Measurements from ENCODE around the gene SMARCAL1.

Gene SMARCAL1

DNA sequence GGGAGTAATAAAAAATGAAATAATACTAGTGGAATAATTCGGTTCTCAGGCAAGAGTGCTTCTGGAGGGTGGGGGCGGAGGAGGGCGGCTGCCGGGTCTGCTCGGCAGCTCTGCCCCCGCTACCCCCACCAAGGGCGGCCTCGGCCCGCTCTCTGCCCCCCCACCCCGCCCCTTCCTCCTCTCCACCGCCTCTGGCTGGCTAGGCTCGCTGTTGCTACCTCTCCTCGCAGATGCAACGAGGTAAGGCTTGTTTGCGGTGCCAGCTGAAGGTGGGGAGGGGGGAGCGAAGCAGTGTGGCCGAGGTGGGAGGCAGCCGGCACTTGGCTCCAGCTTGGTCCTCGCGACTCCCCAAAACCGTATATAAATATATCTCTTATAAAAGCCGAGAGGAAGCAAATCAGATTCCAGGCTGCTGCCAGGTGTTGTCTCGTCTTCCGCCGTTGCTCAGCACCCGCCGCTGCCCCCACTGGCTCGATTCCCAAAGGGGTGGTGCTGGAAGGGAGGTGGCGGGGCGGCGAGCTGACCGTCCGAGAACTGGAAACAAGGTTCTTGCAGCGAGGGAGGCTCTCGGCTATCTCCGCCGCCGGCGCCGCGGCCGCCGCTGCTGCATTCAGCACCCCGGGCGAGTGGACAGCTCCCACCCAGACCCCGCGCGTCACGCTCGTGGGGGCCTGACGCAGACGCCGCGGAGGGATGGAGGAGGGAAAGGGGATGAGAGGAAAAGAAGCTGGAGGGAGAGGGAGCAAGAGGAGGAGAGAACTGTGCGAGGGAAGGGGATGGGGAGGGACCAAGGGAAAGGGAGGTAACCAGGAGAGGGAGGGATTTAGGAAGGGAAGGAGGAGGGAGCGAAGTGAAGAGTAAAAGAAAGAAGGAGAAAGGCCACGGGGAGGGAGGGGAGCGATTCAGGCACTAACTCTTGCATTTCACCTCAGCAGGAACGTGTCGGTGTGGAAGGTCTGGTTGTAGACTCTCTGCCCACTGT lies 40.3 kb upstream of the SMARCAL1 start, which contains the start of gene MARCHF4 (continued):
- TF ChIP-seq, protein P1, sequence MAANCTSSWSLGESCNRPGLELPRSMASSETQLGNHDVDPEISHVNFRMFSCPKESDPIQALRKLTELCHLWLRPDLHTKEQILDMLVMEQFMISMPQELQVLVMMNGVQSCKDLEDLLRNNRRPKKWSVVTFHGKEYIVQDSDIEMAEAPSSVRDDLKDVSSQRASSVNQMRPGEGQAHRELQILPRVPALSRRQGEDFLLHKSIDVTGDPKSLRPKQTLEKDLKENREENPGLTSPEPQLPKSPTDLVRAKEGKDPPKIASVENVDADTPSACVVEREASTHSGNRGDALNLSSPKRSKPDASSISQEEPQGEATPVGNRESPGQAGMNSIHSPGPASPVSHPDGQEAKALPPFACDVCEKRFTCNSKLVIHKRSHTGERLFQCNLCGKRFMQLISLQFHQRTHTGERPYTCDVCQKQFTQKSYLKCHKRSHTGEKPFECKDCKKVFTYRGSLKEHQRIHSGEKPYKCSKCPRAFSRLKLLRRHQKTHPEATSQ (tag by site-specific recombination; IDR thresholded peaks at IDR 0.05): no peak
- TF ChIP-seq ZNF623 (tag by site-specific recombination; IDR thresholded peaks at IDR 0.05) (no peak), ZNF777 (tag by site-specific recombination; IDR thresholded peaks at IDR 0.05; ENCODE audit: borderline replicate concordance) (no peak), ZSCAN23 (tag by site-specific recombination; IDR thresholded peaks at IDR 0.05) (no peak), ZNF426 (tag by site-specific recombination; IDR thresholded peaks at IDR 0.05) (no peak), ZNF24 (tag by site-specific recombination; IDR thresholded peaks at IDR 0.05) (0 out of 2 replicates have a peak, but pooled peaks have one; percentile 16), REPIN1 (tag by site-specific recombination; IDR thresholded peaks at IDR 0.05; ENCODE audit: low read depth) (0 out of 2 replicates have a peak, but pooled peaks have one; percentile 49), ZNF600 (tag by site-specific recombination; IDR thresholded peaks at IDR 0.05) (no peak), ZSCAN30 (tag by site-specific recombination; IDR thresholded peaks at IDR 0.05) (no peak), ZNF239 (tag by site-specific recombination; IDR thresholded peaks at IDR 0.05) (no peak), ZNF16 (tag by site-specific recombination; IDR thresholded peaks at IDR 0.05; ENCODE audit: low read depth) (no peak), ZNF670 (tag by site-specific recombination; IDR thresholded peaks at IDR 0.05; ENCODE audit: low read depth) (no peak), FEZF1 (tag by site-specific recombination; IDR thresholded peaks at IDR 0.05) (no peak), ZNF404 (tag by site-specific recombination; IDR thresholded peaks at IDR 0.05) (no peak), ZNF785 (tag by site-specific recombination; IDR thresholded peaks at IDR 0.05) (peak; percentile 56; the same call in 1 of the 2 replicates), PRDM1 (tag by site-specific recombination; IDR thresholded peaks at IDR 0.05) (peak; percentile 96), ZSCAN16 (tag by site-specific recombination; IDR thresholded peaks at IDR 0.05) (no peak), OVOL3 (tag by site-specific recombination; IDR thresholded peaks at IDR 0.05) (no peak), ZNF654 (tag by site-specific recombination; IDR thresholded peaks at IDR 0.05; ENCODE audit: low read depth) (no peak), ZFHX2 (tag by site-specific recombination; conservative IDR thresholded peaks at IDR 0.05) (peak; percentile 4; the same call in 1 of the 2 replicates), ZNF266 (tag by site-specific recombination; IDR thresholded peaks at IDR 0.05; ENCODE audit: low read depth) (no peak), ZBTB7A (tag by site-specific recombination; IDR thresholded peaks at IDR 0.05; ENCODE audit: low read depth) (peak; percentile 98)
- TF ChIP-seq, protein P2, sequence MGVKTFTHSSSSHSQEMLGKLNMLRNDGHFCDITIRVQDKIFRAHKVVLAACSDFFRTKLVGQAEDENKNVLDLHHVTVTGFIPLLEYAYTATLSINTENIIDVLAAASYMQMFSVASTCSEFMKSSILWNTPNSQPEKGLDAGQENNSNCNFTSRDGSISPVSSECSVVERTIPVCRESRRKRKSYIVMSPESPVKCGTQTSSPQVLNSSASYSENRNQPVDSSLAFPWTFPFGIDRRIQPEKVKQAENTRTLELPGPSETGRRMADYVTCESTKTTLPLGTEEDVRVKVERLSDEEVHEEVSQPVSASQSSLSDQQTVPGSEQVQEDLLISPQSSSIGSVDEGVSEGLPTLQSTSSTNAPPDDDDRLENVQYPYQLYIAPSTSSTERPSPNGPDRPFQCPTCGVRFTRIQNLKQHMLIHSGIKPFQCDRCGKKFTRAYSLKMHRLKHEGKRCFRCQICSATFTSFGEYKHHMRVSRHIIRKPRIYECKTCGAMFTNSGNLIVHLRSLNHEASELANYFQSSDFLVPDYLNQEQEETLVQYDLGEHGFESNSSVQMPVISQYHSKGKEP (tag by site-specific recombination; IDR thresholded peaks at IDR 0.05): no peak
- TF ChIP-seq, protein P3, sequence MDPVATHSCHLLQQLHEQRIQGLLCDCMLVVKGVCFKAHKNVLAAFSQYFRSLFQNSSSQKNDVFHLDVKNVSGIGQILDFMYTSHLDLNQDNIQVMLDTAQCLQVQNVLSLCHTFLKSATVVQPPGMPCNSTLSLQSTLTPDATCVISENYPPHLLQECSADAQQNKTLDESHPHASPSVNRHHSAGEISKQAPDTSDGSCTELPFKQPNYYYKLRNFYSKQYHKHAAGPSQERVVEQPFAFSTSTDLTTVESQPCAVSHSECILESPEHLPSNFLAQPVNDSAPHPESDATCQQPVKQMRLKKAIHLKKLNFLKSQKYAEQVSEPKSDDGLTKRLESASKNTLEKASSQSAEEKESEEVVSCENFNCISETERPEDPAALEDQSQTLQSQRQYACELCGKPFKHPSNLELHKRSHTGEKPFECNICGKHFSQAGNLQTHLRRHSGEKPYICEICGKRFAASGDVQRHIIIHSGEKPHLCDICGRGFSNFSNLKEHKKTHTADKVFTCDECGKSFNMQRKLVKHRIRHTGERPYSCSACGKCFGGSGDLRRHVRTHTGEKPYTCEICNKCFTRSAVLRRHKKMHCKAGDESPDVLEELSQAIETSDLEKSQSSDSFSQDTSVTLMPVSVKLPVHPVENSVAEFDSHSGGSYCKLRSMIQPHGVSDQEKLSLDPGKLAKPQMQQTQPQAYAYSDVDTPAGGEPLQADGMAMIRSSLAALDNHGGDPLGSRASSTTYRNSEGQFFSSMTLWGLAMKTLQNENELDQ (tag by site-specific recombination; IDR thresholded peaks at IDR 0.05; ENCODE audit: low read depth): no peak
- TF ChIP-seq, protein P4, sequence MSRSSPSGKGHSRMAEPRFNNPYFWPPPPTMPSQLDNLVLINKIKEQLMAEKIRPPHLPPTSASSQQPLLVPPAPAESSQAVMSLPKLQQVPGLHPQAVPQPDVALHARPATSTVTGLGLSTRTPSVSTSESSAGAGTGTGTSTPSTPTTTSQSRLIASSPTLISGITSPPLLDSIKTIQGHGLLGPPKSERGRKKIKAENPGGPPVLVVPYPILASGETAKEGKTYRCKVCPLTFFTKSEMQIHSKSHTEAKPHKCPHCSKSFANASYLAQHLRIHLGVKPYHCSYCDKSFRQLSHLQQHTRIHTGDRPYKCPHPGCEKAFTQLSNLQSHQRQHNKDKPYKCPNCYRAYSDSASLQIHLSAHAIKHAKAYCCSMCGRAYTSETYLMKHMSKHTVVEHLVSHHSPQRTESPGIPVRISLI (tag by site-specific recombination; IDR thresholded peaks at IDR 0.05): no peak
- TF ChIP-seq, protein P5, sequence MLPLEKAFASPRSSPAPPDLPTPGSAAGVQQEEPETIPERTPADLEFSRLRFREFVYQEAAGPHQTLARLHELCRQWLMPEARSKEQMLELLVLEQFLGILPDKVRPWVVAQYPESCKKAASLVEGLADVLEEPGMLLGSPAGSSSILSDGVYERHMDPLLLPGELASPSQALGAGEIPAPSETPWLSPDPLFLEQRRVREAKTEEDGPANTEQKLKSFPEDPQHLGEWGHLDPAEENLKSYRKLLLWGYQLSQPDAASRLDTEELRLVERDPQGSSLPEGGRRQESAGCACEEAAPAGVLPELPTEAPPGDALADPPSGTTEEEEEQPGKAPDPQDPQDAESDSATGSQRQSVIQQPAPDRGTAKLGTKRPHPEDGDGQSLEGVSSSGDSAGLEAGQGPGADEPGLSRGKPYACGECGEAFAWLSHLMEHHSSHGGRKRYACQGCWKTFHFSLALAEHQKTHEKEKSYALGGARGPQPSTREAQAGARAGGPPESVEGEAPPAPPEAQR (tag by site-specific recombination; IDR thresholded peaks at IDR 0.05): no peak

Data from HEK293 (cell line).